NCI-H446 treated with DMSO at 0.1 percent for 48 hours (cell line): Measurements from ENCODE around the gene TLE4.
"Not testable (repeated sequence)": the region's sequence is repeated elsewhere in the genome, so short reads cannot be mapped to it uniquely, and the experiment has no call there.

Experiments used
- DNase-seq: peaks from one replicate; lab custom pipeline; 2025; lab: John Stamatoyannopoulos, UW

TLE4 gene

GRCh38 chr9:79604149-79604548, 32.4 kb downstream of the TLE4 start:
- DNase-seq: no peak

DNA sequence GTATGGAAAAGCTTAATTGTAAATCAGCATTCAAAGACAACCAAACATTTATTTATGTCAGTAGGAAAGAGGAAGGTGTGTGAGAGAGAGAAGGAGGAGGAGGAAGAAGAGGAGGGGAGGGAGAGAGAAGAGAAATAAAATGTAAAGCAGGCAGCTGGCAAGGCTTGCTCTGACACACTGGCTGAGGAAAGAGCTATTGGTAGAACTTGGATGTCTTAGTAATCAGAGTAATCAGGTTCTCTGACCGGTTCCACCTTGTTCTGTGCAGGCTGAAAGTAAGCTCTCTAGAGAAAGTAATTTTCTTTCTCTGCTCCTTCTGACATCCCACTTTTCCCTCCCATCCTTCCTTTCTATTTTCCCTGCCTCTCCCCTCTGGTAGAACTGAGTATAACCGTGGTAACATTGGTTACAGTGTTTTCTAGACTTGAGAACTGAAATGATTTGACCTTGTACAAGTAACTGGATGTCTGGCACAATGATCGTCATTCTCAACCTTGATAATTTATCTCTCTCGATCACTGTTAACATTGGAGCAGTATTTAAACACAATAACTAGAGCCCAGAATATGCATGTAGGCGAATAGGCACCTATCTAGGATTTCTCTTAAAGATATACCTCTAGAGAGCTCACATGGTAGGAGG, 33.3 kb downstream of the TLE4 start:
- DNase-seq: no peak

DNA sequence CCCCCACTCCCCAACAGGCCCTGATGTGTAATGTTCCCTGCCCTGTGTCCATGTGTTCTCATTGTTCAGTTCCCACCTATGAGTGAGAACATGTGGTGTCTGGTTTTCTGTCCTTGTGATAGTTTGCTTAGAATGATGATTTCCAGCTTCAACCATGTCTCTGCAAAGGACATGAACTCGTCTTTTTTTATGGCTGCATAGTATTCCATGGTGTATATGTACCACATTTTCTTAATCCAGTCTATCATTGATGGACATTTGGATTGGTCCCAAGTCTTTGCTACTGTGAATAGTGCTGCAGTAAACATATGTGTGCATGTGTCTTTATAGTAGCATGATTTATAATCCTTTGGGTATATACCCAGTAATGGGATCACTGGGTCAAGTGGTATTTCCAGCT, 34.8 kb downstream of the TLE4 start:
- DNase-seq: not testable (repeated sequence)

DNA sequence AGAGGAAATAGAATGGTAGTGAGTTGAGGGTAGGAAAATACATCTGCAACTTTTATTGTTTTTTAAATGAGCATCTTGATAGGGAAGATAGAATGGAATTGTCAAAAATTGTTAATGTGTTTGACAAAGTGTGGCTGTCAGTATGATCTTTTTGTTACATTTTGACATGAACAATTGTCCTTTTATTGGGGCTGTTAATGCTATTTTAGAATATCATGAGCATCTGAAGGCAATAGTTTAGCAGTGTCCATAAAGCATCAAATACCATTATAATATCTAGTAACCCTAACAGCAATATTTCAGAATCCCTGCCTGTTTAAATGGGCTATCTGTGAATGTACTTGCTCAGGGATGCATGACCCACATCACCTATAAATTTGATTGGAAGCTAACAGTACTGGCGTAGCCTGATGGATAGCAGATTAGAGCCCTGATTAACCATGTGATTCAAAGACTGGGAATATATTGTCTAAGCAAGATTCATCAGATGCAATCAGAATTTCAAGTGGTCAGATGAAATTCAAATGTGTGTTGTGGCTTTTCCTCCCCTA, 37.8 kb downstream of the TLE4 start:
- no peak for DNase-seq

- no peak for DNase-seq
Measured at GRCh38 chr9:79610019-79610631, 38.4 kb downstream of the TLE4 start.

DNA sequence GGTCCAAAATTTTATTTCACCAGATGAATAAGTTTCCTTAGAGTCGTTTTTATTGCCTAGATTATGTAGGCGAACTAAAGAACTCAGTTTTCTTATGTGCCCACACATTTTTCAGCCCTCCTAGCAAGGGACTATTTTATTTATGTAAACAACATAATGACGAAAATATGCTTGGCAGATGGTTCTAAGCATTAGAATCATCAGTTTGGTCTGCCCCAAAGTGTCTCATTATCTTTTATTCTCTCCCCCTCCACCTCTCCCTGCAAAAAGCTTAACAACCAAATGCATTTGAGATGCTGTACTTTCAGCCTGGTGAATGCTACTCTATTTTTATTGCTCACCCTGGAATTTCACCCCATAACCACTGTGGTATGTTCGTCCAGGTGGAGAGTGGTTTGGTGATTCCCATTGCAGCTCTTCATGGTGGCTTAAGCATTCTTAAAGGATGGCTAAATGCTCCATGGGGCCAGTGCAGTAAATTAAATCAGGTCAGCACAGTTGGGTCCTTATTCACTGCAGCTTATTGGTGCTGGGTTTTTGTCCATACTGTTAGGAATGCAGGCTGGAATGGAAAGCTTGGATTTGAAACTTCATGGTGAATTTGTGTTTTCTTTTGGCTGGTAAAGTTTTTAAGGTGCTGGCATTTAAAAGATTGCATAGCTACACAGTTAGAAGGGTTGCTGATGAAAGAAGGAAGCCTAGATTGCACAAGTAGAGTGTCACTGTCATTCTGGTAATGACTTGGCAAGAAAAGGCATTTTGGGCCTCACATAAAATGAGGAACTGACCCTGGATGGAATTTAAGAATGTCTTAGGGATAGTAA, 39.2 kb downstream of the TLE4 start:
- no peak for DNase-seq

- DNase-seq: no peak
Measured at GRCh38 chr9:79613145-79613544, 41.4 kb downstream of the TLE4 start.

- no peak for DNase-seq
Measured at GRCh38 chr9:79615038-79615437, 43.3 kb downstream of the TLE4 start.

DNA sequence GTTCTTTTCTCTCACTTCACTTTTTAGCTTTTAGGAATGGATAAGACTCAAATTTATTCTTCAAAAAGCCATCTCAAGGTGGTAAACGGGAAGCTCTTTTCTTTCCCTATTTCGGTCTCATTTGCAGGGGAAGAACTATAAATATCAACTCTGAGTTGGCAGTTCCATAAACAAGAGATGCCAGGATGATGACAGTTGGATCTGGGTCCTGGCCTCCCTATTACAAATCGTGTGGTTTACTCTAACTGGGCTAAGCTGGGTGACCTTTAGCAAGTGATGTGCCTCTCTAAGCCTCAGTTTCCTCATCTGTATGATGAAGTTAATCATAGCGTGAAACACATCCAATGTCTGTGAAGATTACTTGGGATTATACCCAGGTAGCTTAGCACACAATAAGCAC, 44.2 kb downstream of the TLE4 start:
- no peak for DNase-seq

DNA sequence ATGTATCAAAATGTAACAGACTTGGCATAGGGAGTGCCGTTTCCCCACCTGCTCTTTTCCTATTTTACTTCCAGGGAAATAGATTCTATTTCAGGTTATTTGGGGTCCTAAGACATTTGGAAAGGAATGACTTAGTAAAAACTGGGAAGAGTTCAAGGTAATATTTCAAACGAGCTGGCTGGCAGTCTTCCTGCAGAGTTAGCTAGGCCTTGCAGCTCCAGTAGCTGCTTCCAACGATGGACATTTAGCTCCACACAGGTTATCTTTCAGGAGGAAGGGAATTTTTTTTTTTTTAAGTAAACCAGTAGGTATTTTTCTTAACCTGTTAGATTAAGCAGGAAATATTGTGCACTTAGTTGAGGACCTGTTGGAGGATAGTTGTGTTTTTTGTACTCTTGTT, 45.2 kb downstream of the TLE4 start:
- DNase-seq: no peak

DNA sequence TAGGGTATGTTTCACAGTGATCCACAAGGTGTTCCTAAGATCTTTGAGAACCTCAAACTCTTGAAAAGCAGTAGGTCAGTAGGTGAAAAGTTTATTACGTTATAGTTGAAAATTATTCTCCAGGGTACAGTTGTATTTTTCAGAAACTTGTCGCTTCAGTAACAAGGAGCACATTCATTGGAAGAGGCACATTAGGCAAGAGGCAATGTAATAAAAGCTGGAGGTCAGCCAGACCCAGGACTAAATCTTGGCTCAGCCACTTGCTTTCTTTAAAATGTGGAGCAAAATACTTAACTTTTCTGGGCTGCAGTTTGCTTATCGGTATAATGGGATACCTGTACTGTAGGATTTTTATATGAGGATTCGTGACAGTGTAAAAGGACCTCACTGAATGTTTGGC, 45.6 kb downstream of the TLE4 start:
- no peak for DNase-seq

DNA sequence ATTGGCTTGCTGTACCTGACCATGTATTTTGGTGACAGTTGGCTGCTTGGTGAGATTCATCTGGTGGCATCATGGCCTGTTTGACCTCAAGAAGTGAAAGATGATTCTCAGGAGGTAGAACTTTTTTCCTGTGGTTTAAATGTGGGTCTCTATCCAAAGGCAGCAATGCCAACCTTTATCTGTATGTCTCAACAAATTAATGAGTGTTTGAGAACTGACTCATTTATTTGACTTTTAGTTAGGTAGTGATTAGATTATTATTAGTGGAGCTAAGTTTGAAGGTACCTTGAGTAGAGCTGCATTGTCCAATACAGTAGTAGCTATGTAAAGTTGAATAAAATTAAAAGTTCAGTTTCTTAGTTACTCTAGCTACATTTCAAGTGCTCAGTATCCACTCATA, 48.2 kb downstream of the TLE4 start:
- DNase-seq: no peak

- DNase-seq: no peak
Measured at GRCh38 chr9:79621916-79622575, 50.3 kb downstream of the TLE4 start.

DNA sequence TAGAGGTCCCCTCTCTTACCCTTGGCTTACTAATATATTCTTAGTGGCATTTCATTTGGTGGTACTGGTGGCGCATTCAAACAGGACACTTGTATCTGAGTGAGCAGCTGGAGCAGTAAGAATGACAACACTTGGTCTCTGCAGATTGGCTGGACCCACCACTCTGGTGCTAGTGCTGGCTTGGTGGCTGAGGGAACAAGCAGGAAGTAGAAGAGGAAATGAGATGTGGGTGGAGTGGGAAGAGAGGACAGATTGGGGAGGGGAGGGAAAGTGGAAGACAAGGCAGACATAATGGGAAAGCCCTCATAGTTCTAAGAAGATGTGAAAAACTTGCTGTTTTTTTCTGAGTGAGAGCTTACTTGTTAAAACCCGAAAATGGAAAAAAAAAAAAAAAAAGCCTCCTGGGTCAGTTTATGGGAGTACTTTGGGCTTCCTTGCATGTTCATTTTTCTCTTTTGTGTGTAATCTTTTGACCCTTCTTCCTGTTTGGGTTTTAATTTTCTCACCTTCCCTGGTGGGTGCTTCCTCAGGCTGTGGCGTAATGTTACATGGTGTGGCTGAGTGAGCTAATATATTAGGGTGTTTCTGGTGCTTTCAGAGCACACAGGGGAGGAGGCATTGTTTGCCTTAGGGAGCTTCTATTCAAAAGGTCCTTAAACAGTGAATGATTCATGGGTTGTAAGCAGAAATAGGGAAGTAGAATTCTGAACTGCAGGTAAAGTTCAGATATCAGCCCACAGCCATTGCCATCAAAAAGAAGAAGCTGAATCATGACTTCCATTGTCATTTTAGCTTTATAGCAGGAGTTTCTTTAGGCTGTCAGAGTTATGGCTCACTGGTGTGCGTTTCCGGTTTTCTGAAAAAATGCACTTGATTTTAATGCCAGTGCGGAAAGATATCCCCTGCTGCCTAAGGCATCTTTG, 52.3 kb downstream of the TLE4 start:
- DNase-seq: no peak

- DNase-seq: no peak
Measured at GRCh38 chr9:79629721-79630120, 58.0 kb downstream of the TLE4 start.

- DNase-seq: no peak
Measured at GRCh38 chr9:79630521-79631403, 59.0 kb downstream of the TLE4 start.

DNA sequence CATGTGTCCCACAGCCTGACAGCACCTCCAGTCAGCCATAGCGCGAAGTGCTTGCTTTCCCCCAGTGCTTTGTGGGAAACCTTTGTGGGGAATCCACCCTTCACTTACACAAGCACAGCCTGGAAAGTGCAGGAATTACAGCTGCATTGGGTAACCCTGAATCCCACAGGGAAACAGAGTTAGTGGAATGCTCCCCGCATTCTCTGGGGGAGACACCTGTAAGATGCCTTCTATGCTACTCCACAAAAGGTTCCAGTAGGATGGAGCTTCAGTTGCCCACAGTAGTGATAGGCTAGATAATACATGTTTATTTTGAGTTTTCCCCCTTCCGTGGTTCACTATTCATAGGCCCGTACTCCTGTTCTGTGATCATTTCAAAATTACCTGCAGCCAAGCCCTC, 60.3 kb downstream of the TLE4 start:
- DNase-seq: no peak

GRCh38 chr9:79632705-79633104, 60.9 kb downstream of the TLE4 start:
- no peak for DNase-seq

DNA sequence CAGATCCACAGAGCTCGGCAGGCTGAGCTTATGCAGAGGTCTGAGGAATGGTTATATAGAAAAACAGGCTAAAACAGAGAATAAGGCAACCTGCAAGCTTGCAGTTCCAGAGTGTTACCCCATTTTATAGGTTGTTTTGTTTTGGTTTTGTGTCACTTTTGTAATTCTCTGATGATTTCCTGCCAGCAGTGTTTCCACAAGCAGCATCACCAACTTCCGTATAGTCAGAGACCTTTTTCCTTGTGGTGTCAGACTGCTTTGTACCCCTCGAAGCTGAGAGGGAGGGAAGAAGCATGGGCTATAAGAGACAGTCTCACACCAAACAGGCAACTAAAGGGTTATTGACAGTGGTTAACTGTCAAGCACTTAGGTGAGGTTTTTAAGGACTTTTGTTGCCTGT, 61.8 kb downstream of the TLE4 start:
- no peak for DNase-seq

DNA sequence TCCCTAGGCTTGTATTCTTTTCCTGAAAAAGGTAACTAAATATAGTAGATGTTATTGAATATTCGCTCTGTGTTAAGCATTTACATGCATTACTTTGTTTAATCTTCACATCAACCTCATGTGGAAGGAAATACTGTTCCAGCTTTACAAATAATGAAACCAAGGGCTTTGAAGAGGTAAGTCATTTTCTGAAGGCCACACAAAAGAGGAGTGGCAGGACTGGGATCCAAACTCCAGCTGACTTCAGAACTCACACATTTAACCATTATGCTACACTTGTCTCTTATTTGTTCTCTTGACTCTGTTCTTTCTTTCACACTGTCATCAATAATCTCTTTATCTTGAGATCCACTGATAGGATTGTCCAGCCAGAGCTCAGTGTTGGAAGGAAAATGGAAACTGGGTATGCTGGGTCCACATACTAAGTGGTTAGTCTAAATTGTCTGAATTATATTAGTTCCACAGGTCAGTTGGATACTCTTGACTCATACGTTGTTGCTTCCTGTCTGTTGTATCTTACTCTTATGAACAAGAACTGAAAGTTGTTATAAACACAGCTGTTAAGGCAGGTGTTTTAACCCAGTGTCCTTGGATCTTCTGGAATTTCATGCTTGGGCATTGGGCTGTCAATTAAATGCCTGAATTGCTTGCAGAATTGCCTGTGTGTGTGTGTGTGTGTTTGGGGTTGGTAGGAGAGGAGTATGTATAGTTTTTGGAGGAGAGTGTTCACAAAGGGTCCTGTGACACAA, 65.6 kb downstream of the TLE4 start:
- DNase-seq: no peak
